Ishikawa (cell line): ENCODE data around the gene PRODH2.

Source experiments
- CEBPB ChIP-seq: IDR thresholded peaks from 2 replicates; pipeline ENCODE4 v1.6.1; 2012
- CREB1 ChIP-seq: IDR thresholded peaks from 2 replicates; pipeline ENCODE4 v1.6.1; 2012; ENCODE audit warnings: low read depth
- EGR1 ChIP-seq: IDR thresholded peaks from 2 replicates; pipeline ENCODE4 v1.6.1; 2012
- EP300 ChIP-seq: IDR thresholded peaks from 2 replicates; pipeline ENCODE4 v1.6.1; 2012; ENCODE audit warnings: borderline replicate concordance
- FOXM1 ChIP-seq: IDR thresholded peaks from 2 replicates; pipeline ENCODE4 v1.6.1; 2012; ENCODE audit warnings: low read depth, borderline replicate concordance
- MAX ChIP-seq: IDR thresholded peaks from 2 replicates; pipeline ENCODE4 v1.6.1; 2012
- NFIC ChIP-seq: IDR thresholded peaks from 2 replicates; pipeline ENCODE4 v1.6.1; 2012
- RAD21 ChIP-seq: IDR thresholded peaks from 2 replicates; pipeline ENCODE4 v1.6.1; 2012; ENCODE audit warnings: low read depth
- REST ChIP-seq: IDR thresholded peaks from 2 replicates; pipeline ENCODE4 v1.6.1; 2012; ENCODE audit warnings: low read depth, mild to moderate bottlenecking
- TAF1 ChIP-seq: IDR thresholded peaks from 2 replicates; pipeline ENCODE4 v1.6.1; 2012; ENCODE audit warnings: low read depth, mild to moderate bottlenecking
- TCF12 ChIP-seq: IDR thresholded peaks from 2 replicates; pipeline ENCODE4 v1.6.1; 2012; ENCODE audit warnings: low read depth
- TEAD4 ChIP-seq: IDR thresholded peaks from 2 replicates; pipeline ENCODE4 v1.6.1; 2012
- USF1 ChIP-seq: IDR thresholded peaks from 2 replicates; pipeline ENCODE4 v1.6.1; 2012
- YY1 ChIP-seq: IDR thresholded peaks from 2 replicates; pipeline ENCODE4 v1.6.1; 2012; ENCODE audit warnings: low read depth
- ZBTB7A ChIP-seq: IDR thresholded peaks from 2 replicates; pipeline ENCODE4 v1.6.1; 2012; ENCODE audit warnings: low read depth

Gene PRODH2

GRCh38 chr19:35780717-35781116, 31.9 kb downstream of the PRODH2 start:
- TF ChIP-seq TEAD4: no peak
- TF ChIP-seq REST: no peak
- TF ChIP-seq CREB1: no peak
- TF ChIP-seq EP300: no peak
- no peak for TF ChIP-seq MAX
- no peak for TF ChIP-seq ZBTB7A
- no peak for TF ChIP-seq USF1
- no peak for TF ChIP-seq TCF12
- TF ChIP-seq RAD21: no peak
- TF ChIP-seq YY1: no peak
- no peak for TF ChIP-seq TAF1
- no peak for TF ChIP-seq FOXM1
- TF ChIP-seq EGR1: no peak
- TF ChIP-seq CEBPB: no peak
- TF ChIP-seq NFIC: no peak

GRCh38 chr19:35780058-35780457, 32.6 kb downstream of the PRODH2 start:
- no peak for TF ChIP-seq USF1
- TF ChIP-seq MAX: no peak
- no peak for TF ChIP-seq ZBTB7A
- no peak for TF ChIP-seq FOXM1
- TF ChIP-seq RAD21: no peak
- no peak for TF ChIP-seq CEBPB
- TF ChIP-seq EGR1: no peak
- TF ChIP-seq TCF12: no peak
- TF ChIP-seq TAF1: no peak
- no peak for TF ChIP-seq TEAD4
- no peak for TF ChIP-seq YY1
- TF ChIP-seq NFIC: no peak
- no peak for TF ChIP-seq CREB1
- no peak for TF ChIP-seq EP300
- TF ChIP-seq REST: no peak

- no peak for TF ChIP-seq YY1
- TF ChIP-seq USF1: no peak
- no peak for TF ChIP-seq NFIC
- no peak for TF ChIP-seq RAD21
- TF ChIP-seq REST: no peak
- TF ChIP-seq ZBTB7A: no peak
- TF ChIP-seq CREB1: no peak
- no peak for TF ChIP-seq CEBPB
- no peak for TF ChIP-seq MAX
- TF ChIP-seq EGR1: no peak
Observed at GRCh38 chr19:35779033-35779432, 33.6 kb downstream of the PRODH2 start.

GRCh38 chr19:35777961-35778360, 34.7 kb downstream of the PRODH2 start:
- TF ChIP-seq NFIC: no peak
- no peak for TF ChIP-seq CREB1
- TF ChIP-seq TCF12: no peak
- no peak for TF ChIP-seq EP300
- TF ChIP-seq CEBPB: no peak
- TF ChIP-seq USF1: no peak
- no peak for TF ChIP-seq ZBTB7A
- TF ChIP-seq TEAD4: no peak
- no peak for TF ChIP-seq TAF1
- TF ChIP-seq RAD21: no peak
- TF ChIP-seq FOXM1: no peak
- no peak for TF ChIP-seq MAX
- no peak for TF ChIP-seq YY1
- no peak for TF ChIP-seq REST
- TF ChIP-seq EGR1: no peak
